ENCODE data around the gene KRTDAP.

DNA sequence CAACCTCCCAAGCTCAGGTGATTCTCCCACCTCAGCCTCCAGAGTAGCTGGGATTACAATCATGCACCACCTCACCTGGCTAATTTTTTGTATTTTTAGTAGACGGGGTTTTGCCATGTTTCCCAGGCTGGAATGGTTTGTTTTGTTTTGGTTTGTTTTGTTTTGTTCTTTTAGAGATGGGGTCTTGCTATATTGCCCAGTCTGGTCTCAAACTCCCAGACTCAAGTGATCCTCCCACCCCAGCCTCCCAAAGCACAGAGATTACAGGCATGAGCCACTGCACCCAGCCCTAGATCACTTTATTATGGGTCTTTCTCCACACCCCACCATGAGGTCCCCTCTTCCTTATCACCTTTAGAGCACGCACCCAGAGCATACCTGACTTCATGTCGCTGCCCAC, 8.0 kb upstream of the KRTDAP start:
- TF ChIP-seq CTCF (IDR thresholded peaks at IDR 0.05), result no peak
- no peak for TF ChIP-seq POLR2A (IDR thresholded peaks at IDR 0.05)
- no peak for TF ChIP-seq POLR2AphosphoS5 (IDR thresholded peaks at IDR 0.05)

Measured in breast epithelium (tissue), 3 donors.